ENCODE results near the gene MTMR10.

- no peak for TF ChIP-seq EZH2 (IDR thresholded peaks at IDR 0.05; ENCODE audit: insufficient read depth, low read length)
- TF ChIP-seq CTCF (IDR thresholded peaks at IDR 0.05; ENCODE audit: insufficient read depth, low read depth, low read length): no peak
Observed at GRCh38 chr15:30963681-30964080, 27.7 kb downstream of the MTMR10 start.

All from astrocyte (in vitro differentiated cells and primary cell).